HG03045 (cell line): ENCODE data around the gene OR52W1.
A peak's percentile ranks its signal among the peaks of the same experiment; 100 is the strongest.
"Not testable (repeated sequence)": the region's sequence is repeated elsewhere in the genome, so short reads cannot be mapped to it uniquely, and the experiment has no call there.

Experiments used
- ATAC-seq: cut with Tn5 transposase; IDR thresholded peaks from one replicate; pipeline ENCODE4 v1.9.1; 2021; ENCODE audit warnings: mild to moderate bottlenecking, moderate library complexity; ENCODE audit not compliant: unreplicated experiment

Gene OR52W1

DNA sequence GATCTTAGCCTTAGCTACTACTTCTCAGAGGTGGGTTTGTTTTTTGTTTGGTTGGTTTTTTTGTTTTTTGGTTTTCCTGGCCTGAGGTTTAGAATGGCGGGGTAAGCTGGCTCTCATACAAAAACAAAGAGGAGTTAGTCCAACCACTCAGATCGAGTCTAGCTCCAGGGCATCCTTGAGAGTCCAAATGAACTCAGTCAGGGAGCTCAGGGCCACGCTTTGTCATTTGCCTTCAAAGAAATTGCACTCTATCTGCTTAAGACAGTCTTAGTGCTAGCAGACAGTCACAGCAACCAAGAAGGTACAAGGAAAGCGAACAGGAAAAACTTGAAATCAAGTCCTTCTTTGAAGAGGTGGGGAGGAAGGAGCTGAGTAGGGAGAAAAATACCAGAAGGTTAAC, 17.5 kb downstream of the OR52W1 start:
- ATAC-seq, result no peak

DNA sequence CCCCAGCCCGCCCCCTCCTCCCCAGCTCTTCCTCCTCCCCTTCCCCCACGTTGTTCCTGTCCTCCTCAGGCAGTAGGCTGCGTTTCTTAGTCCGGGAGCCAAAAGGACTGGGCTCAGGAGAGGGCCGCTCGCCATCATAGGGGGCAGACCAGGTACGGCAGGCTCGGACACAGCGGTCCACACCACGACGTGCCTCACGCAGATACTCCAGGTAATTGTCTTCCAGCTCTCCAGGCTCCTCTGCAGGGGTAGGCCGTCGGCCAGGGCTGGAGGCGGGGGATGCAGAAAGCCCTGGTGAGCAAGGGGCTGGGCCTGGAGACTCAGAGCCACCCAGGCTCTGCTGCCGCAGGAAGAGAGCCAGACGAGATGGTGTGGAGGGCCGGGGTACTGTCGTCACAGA, 18.7 kb downstream of the OR52W1 start:
- no peak for ATAC-seq

DNA sequence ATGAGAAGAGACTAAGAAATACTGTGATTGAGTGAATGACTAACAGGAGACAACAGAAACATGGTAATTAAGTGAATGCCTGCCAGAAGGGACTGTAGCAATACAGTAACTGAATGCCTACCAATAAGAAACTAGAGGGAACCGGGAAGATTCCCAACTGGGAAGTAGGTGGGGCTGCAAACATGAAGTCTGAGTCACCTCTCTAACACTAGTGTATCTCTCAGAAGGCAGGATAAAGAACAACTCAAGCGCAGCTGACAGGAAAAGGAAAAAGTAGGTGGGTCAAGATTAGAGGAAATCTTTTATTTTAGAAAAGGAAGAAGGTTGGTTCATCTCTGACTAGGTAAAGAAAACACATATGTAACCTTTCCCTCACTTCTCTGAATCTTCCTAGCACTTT, 20.3 kb downstream of the OR52W1 start:
- no peak for ATAC-seq

DNA sequence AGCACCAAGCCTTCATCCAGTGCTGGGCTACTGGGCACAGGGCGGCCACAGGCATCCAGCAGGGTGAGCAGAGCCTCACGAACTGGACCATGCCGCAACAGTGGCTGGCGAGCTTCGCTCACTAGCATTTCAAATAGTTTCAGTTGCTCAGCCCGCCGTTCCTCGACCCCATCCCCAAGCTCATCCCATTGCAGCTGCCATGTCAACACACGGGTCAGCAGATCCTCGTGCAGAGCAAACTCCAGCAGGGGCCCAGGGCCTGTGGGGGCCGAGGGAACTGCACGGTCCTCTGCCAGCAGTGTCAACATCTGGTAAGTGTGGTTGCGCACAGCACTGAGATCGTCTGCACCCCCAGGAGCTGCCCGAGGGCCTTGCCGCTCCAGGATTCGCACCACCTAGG, 24.8 kb downstream of the OR52W1 start:
- no peak for ATAC-seq

DNA sequence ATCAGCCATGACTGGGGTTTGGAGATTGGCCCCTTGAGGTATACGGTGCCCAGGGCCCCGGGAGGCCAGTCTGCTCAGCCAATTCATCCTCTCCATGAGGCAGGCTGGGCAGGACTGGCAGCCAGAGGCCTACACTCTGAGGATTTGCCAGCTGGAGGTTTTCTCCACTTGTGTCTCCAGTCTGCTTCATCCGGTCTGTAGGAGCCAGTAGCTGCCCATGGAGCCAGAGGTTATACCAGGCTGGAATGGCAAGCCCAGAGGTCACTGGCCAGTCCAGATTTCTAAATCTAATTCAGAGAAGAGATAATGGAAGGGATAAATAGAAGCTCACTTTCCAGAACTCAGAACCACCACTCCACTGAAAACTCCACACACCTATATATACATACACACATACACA, 25.4 kb downstream of the OR52W1 start:
- no peak for ATAC-seq

DNA sequence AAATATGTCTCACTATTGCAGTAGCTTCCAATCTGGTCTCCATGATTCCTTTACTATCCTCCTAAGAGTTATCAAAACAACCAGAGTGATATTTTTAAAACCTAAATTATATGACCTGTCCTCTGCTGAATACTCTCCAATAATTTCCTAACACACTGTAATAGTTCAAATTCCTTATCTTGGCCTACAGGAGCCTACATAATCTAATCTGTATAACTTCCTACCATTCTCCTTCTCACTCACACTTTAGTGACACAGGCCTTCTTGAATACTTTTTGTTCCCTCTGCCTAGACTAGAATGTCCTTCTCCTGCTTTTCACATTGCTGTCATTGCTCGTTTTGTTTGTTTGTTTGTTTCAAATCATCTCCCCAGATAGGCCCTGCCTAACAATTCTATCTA, 26.0 kb downstream of the OR52W1 start:
- no peak for ATAC-seq

DNA sequence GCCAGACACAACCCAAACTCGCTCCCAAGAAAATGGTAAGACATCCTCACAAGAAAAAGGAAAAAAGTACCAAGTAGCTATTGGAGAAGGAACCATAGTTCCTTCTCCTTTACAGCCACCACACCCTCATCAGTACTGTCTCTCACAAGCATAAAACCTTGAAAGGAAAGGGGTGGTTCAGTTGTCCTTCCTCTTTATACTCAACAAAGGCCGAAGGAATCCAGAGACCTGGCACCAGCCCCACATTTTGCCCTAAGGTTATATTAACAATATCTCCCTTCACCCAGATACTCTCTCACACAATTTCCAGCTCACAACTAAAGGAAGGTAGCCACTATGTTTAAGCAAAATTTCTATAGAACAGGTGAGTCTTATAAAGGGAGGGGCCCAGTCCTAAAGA, 26.9 kb downstream of the OR52W1 start:
- ATAC-seq, result no peak

DNA sequence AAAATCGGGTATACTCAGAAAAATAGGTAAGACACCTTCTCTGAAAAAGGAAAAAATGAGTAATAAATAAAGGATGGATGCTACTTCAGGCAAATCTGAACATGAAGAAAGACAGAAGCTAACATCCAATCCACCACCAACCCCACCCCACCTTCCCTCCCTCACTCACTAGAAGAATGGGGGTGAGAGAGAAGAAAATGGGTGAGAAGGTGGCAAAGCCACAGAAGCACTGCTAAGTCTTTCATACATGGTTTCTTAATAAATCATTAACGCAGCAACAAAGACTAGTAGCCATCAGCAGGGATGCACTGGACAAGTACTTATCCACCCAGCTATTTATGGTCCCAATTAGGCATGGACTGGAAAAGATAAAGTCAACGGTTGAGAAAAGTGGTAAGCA, 29.5 kb downstream of the OR52W1 start:
- ATAC-seq, result no peak

DNA sequence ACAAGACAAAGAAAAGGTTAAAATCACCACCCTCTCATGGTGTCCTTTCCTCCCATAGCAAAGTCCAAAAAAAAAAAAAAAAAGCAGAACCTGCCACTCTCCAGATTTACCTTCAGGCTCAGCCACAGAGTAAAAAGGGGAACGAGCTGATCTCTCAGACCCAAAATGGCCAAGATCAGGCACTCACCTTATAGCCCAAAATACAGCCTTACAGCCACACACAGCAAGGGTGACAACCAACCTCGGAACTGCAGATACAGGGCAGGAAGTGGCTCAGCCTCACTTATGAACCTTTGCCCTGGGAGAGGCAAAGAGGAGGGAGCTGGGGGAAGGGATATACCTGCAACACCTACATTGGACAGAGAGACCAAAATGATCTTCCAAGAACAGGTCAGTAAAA, 30.9 kb downstream of the OR52W1 start:
- no peak for ATAC-seq

DNA sequence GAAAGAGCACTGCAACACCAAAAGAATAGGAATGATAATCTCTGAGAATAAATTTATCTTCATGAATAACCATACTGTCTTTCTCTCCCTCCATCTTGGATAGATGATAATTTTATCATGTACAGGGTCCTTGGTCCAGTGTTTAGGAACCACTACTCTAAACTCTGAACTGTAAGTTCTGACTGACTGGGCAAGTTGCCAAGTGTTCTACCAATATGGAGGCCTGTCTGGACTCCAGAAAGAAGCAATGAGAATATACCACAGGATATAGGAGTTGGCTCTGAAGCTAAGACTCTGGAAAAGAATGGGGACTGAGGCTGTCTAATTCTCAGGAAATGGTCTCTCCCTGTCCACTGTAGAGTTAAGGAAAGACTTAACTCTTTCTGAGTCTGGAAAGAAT, 33.9 kb downstream of the OR52W1 start:
- ATAC-seq, result no peak

DNA sequence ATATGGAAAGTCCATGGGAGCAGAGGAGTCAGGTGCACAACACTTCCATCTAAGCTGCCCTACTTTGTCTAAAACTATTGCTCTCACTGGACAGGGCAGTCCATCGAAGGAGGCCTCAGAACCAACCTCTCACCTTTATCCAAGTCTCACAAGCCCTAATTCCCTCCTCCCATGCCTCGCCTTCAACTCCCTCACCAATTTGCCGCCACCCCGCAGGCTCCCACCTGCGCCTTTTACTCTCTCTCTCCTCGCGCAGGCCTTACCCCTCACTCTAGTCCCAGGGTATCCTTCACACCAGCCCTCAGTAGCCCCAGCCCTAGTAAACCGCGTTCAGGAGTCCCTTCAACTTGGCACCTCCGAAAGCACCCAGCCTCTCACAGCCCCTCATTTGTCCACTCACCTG, 35.0 kb downstream of the OR52W1 start:
- no peak for ATAC-seq

DNA sequence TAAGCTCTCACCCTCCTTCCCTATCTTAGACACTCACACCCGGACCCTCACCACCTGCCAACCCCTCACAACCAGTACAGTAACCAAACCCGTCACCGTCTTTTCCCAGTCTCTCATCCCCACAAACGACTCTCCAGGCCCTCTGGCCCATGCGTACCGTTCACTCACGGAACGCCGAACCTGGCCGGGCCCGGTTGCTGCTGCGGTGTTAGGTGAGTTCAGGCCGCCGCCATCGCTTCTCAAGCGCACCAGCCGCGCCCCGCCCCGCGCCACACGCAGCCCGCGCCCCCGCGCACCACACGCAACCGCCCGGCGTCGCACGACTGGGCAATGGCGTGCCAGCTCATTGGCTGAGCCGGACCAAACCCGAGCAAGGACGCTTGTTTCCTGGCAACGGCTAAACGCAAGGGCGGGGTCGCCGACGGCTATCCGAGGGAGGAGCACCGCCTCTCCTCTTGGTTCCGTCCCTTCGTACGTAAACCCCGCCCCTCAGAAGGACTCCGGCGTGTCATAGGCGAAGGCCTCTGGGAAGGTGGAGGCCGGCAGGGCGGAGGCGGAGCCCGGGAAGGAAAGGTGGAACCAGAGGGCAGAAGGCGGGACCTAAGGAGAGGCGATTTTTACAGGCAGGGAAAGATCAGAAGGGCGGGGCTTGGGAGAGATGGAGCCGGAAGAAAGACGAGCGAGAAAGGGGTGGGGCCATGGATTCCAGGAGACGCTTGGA, 35.5 kb downstream of the OR52W1 start, which contains the start of gene FHIP1B:
FHIP1B (minus strand) TSS at position 250 of the 721 bp plus-strand sequence. CDS start 10,120 bp downstream, outside the sequence.
- peak; percentile 96 for ATAC-seq

DNA sequence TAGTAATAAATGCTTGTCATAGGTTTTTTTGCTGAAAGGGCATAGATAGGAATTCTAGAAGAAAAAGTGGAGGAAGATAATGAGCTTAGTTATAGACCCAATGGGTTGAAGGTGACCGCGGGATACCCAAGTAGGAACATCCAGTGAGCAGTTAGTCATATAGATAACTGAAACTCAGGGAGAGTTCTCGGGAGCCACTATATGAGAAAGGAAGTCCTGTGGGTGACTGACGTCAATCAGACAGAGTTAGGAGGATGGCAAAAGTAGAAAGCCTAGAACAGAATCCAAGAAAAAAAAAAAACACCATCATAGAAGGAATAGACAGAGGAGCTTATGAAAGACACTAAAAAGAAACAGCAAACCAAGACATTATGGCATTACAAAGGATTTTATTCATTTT, 38.2 kb downstream of the OR52W1 start:
- ATAC-seq, result no peak

DNA sequence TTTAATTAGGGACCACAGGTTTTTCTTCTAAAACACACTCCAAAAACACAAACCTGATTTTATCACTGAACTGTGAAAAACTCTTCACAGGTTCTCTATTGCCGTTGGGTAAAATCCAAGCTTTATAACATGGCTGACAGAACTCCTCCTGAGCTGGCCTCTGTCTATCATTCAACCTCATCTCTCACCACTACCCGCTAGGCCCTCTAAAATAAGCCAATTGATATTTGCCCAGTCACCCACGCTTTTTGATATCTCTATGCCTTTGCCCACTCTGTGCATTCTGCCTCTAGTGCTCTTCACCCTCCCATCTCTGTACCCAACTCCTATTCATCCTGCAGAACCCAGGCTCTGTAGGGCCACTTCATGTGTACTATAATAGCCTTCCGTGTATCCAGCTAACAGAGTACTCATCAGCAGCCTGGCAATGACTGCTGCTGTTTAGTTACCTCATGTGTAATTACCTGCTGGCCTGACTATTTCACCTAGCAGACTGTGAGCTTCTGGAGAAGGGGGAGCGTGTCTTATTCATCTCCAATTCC, 38.8 kb downstream of the OR52W1 start:
- no peak for ATAC-seq

DNA sequence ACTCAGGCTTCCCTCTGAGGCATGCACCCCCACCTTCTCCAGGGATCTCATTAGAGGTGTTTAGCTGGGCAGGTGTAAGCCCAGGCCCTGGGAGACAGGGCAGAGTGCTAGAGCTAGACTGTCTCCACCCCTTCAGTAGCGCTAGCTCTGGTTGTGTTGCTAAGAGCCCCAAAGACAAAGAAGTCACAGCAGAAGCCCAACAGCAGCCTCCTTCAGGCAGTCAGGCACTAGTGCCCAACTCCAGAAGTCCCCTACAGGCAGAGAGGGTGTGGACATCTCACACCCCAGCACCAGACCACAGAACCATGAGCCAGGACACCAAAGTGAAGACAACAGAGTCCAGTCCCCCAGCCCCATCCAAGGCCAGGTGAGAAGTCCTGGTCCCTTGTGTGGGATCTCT, 39.9 kb downstream of the OR52W1 start, which contains the start of gene CNGA4:
CNGA4 (plus strand) TSS at position 188 of the 400 bp plus-strand sequence; CDS start at position 306, 118 bp downstream.
- no peak for ATAC-seq

DNA sequence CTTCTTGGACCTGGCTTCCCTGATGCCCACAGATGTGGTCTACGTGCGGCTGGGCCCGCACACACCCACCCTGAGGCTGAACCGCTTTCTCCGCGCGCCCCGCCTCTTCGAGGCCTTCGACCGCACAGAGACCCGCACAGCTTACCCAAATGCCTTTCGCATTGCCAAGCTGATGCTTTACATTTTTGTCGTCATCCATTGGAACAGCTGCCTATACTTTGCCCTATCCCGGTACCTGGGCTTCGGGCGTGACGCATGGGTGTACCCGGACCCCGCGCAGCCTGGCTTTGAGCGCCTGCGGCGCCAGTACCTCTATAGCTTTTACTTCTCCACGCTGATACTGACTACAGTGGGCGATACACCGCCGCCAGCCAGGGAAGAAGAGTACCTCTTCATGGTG, 41.1 kb downstream of the OR52W1 start:
- no peak for ATAC-seq

DNA sequence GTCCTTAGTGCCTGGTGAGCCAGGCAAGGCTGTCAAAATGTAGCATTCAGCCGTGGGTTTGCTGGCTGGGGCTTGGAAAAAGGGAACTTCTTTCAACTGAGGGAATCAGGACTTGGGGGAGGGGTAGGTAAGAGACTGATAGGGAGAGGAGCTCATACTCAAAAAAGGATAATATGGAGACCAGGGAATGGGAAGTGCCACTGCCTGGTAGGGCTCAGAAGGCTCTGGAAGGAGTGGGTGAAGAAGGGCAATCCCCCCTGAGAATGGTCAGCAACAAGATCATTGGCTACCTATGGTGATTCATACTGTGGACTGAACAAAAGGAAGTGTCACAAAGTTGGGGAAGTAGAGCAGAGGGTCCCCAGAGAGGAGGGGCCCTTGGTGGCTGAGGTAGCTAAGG, 41.8 kb downstream of the OR52W1 start:
- ATAC-seq, result no peak

DNA sequence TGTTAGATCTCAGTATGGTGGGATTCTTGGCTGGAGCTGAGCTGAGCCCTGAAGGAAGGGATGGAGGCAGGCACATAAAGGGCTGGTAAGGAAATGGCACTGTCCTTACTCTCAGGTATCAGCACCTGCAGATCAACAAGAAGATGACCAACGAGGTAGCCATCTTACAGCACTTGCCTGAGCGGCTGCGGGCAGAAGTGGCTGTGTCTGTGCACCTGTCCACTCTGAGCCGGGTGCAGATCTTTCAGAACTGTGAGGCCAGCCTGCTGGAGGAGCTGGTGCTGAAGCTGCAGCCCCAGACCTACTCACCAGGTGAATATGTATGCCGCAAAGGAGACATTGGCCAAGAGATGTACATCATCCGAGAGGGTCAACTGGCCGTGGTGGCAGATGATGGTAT, 42.3 kb downstream of the OR52W1 start:
- no peak for ATAC-seq

DNA sequence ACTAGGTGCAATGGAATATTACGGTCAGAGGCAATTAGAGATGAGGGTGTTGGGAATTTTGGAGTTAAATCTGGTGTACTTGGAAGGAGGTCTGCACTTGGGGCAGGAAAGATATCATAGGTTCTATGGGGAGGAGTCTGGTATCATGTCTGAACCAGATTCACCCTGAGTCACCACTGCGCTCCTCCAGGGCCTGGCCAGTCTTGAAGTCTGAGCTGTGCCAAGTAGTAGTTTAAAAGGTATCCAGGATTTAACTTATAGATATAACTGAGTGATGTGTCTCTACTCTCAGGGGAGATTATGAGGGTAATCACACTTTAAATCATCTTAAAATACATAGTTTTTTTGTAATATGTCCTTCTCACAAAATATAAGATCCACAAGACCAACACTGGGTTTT, 46.5 kb downstream of the OR52W1 start:
- ATAC-seq, result no peak

DNA sequence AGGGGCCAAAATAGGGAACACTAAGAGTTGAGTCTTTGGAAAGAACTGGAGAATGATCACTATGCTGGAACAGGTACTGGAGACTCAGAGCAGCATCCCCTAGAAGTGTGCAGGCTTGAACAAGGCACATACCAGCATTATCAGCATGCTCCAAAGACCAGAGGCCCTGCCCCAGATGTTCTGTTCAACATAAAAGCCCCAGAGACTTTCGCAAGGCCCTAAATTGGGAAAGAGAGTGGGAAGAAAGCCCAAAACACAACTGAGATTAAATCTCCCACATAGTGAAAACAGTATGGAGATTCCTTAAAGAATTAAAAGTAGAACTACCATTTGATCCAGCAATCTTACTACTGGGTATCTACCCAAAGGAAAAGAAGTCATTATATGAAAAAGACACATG, 49.2 kb downstream of the OR52W1 start:
- no peak for ATAC-seq

DNA sequence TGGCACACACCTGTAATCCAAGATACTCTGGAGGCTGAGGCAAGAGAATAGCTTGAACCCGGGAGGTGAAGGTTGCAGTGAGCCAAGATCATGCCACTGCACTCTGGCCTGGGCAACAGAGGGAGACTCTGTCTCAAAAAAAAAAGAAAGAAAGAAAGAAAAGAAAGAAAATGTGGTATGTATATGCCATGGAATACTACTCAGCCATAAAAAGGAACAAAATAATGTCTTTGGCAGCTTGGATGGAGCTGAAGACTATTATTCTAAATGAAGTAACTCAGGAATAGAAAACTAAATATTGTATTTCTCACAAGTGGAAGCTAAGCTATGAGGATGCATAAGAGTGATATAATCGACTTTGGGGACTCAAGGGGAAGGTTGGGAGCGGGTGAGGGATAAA, 49.9 kb downstream of the OR52W1 start:
- ATAC-seq, result not testable (repeated sequence)
